Prostate gland (tissue), 2 donors: Measurements from ENCODE around the gene NPIPB8.

ENCODE experiments used
- CTCF ChIP-seq, 4 experiments: fragments of 200-600 bp in 2 of 4; fragments of 450-650 bp in 2 of 4; sonication (generic) in 2 of 4; IDR thresholded peaks; 1 replicate in 3 of 4; 2 replicates in 1 of 4; pipeline ENCODE4 v1.5.1; 2016 to 2019; ENCODE audit warnings: antibody characterized with exemption in 4 of 4, mild to moderate bottlenecking in 2 of 4, moderate library complexity in 2 of 4
- POLR2A ChIP-seq: fragments of 450-650 bp; IDR thresholded peaks from one replicate; pipeline ENCODE4 v1.6.1; 2016; ENCODE audit warnings: antibody characterized with exemption, mild to moderate bottlenecking
- POLR2AphosphoS5 ChIP-seq: sonication (generic); formaldehyde crosslinking; IDR thresholded peaks from one replicate; pipeline ENCODE4 v1.6.1; 2017; ENCODE audit warnings: antibody characterized with exemption

- TF ChIP-seq CTCF (IDR thresholded peaks at IDR 0.05) (no peak), POLR2A (no peak), POLR2AphosphoS5 (no peak)
These were observed 46.5 kb upstream of the NPIPB8 start for GRCh38 chr16:28591355-28591754.
